PC-9 (cell line): ENCODE measurements around the gene PLAC1. TPM values are rescaled to one million over a fixed set of nuclear protein-coding genes. Genes with fewer than 3 reads are reported as not detected.

Source experiments
- BruUV-seq: library from RNA; stranded (reverse); fragments of 400-500 nt; replicated peaks from 2 replicates; lab custom pipeline; 2021; lab: Mats Ljungman, UMichigan
- CTCF ChIA-PET: fragments of 300-600 bp; sonication (Branson Sonifier 250); formaldehyde crosslinking; loops from one replicate; lab custom pipeline; 2022; ENCODE audit warnings: antibody characterized with exemption; lab: Charles Lee
- POLR2A ChIA-PET: fragments of 300-600 bp; sonication (Branson Sonifier 250); formaldehyde crosslinking; loops from one replicate; lab custom pipeline; 2022; ENCODE audit warnings: antibody characterized with exemption; ENCODE audit not compliant: unreplicated experiment; lab: Charles Lee
- DNase-seq, 2 experiments: peaks; one replicate each; pipeline versions ENCODE4 v3.0.0 to v3.0.0-alpha.2; 2015 to 2022; ENCODE audit warnings: mixed read lengths in 1 of 2
- H2AFZ ChIP-seq: fragments of 200-600 bp; sonication (generic); 2 replicates; pipeline ENCODE4 v1.8.1; 2017; ENCODE audit warnings: antibody characterized with exemption
- H3F3A ChIP-seq: fragments of 200-600 bp; sonication (generic); 2 replicates; pipeline ENCODE4 v1.8.1; 2017; ENCODE audit warnings: antibody characterized with exemption, mild to moderate bottlenecking, low read depth; ENCODE audit not compliant: insufficient read depth
- H3K27ac ChIP-seq: fragments of 200-600 bp; sonication (generic); 2 replicates; pipeline ENCODE4 v1.6.1; 2016; ENCODE audit warnings: mixed run types
- H3K27me3 ChIP-seq: fragments of 200-600 bp; sonication (generic); 2 replicates; pipeline ENCODE4 v1.6.1; 2016; ENCODE audit warnings: low read depth, mixed run types; ENCODE audit not compliant: insufficient read depth
- H3K36me3 ChIP-seq: fragments of 200-600 bp; sonication (generic); 2 replicates; pipeline ENCODE4 v1.6.1; 2016; ENCODE audit warnings: low read depth, mixed run types
- H3K4me1 ChIP-seq: fragments of 200-600 bp; sonication (generic); replicated peaks from 2 replicates; pipeline ENCODE4 v1.6.1; 2016; ENCODE audit warnings: mixed run types; ENCODE audit not compliant: insufficient read depth
- H3K4me2 ChIP-seq: fragments of 200-600 bp; sonication (generic); 2 replicates; pipeline ENCODE4 v1.6.1; 2017; ENCODE audit warnings: mixed run types
- H3K4me3 ChIP-seq: fragments of 200-600 bp; sonication (generic); 2 replicates; pipeline ENCODE4 v1.6.1; 2016; ENCODE audit warnings: mixed run types
- H3K79me2 ChIP-seq: fragments of 200-600 bp; sonication (generic); 2 replicates; pipeline ENCODE4 v1.6.1; 2017; ENCODE audit warnings: low read depth, mixed run types
- H3K9me2 ChIP-seq: fragments of 200-600 bp; sonication (generic); 2 replicates; pipeline ENCODE4 v1.8.1; 2017; ENCODE audit warnings: mild to moderate bottlenecking; ENCODE audit not compliant: insufficient read depth
- H3K9me3 ChIP-seq: fragments of 200-600 bp; sonication (generic); 2 replicates; pipeline ENCODE4 v1.8.1; 2016; ENCODE audit warnings: low read depth; ENCODE audit not compliant: insufficient read depth
- H4K20me1 ChIP-seq: fragments of 200-600 bp; sonication (generic); 2 replicates; pipeline ENCODE4 v1.8.1; 2017; ENCODE audit not compliant: insufficient read depth
- CTCF ChIP-seq: fragments of 200-600 bp; sonication (generic); conservative IDR thresholded peaks from 2 replicates; pipeline ENCODE4 v1.6.1; 2017; ENCODE audit warnings: mixed run types, antibody characterized with exemption, mild to moderate bottlenecking, moderate library complexity
- EZH2 ChIP-seq: fragments of 200-600 bp; sonication (generic); IDR thresholded peaks from 2 replicates; pipeline ENCODE4 v1.8.0; 2017; ENCODE audit warnings: antibody characterized with exemption, low read depth
- intact Hi-C: fragments of 100-400 bp; cut with micrococcal nuclease; formaldehyde crosslinking; loops from one replicate; pipeline ENCODE4 v1.10.0; 2022; ENCODE audit not compliant: unreplicated experiment
- total RNA-seq: library from RNA; stranded (reverse); gene quantifications from 2 replicates; pipeline ENCODE4 v1.2.3, GENCODE V29; 2021

The PLAC1 gene
- total RNA-seq, 1 experiment from 2014 or later = 2.1 TPM

DNA sequence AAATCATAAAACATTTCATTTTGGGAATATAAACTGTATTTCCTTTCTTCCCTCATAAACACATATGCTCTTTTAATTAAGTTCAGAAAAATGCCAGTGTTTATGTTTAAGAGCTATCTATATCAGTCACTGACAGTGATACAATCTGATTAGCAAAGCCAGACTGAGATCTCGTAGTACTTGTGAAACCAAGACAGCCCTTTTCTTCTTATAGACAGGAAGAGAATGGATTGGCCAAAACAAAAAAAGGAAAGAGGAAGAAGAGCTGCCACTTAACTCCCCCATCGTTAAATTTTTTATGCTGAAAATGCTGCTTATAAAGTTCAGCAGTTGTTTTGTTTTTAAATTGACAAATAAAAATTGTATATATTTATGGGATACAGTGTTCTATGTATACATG, 87.4 kb downstream of the PLAC1 start:
- Histone ChIP-seq H3F3A (peaks cover 36% of the 10 kb centered on the region), H3K27ac (no peak overlapping the region), H3K9me3 (no peaks in the 10 kb centered on the region), H3K27me3 (no peaks in the 10 kb centered on the region), H2AFZ (no peak overlapping the region), H4K20me1 (no peaks in the 10 kb centered on the region), H3K4me3 (no peak overlapping the region), H3K4me1 (peaks cover 60% of the 10 kb centered on the region), H3K4me2 (no peak overlapping the region), H3K36me3 (no peaks in the 10 kb centered on the region), H3K9me2 (no peaks in the 10 kb centered on the region; the same call in 1 of the 2 replicates), H3K79me2 (no peaks in the 10 kb centered on the region)
- no peak for DNase-seq
- CTCF ChIA-PET = interaction anchor here (0.6 kb wide), 1 partner anchor 183 kb away, joined by 10 read pairs; no protein-coding TSS in a partner anchor
- POLR2A ChIA-PET = interaction anchor here (0.5 to 0.6 kb wide), 4 partner anchors 13 to 100 kb away, joined by 3 to 8 read pairs (median 5); no protein-coding TSS in a partner anchor
- intact Hi-C loops = no loop called here
- BruUV-seq = no TSS peak
- TF ChIP-seq CTCF = no peak
- no peak for TF ChIP-seq EZH2

GRCh38 chrX:134570509-134570846, 87.8 kb downstream of the PLAC1 start:
- BruUV-seq = no TSS peak
- Histone ChIP-seq H3K27ac (no peak overlapping the region), H3K9me2 (no peaks in the 10 kb centered on the region; the same call in 1 of the 2 replicates), H3K4me1 (peaks cover 60% of the 10 kb centered on the region), H3K9me3 (no peaks in the 10 kb centered on the region), H3K27me3 (no peaks in the 10 kb centered on the region), H3K4me2 (no peak overlapping the region), H2AFZ (no peak overlapping the region), H3K79me2 (no peaks in the 10 kb centered on the region), H3K4me3 (no peak overlapping the region), H4K20me1 (no peaks in the 10 kb centered on the region), H3F3A (peaks cover 36% of the 10 kb centered on the region), H3K36me3 (no peaks in the 10 kb centered on the region)
- intact Hi-C loops = no loop called here
- no peak for TF ChIP-seq CTCF
- DNase-seq = no peak
- ChIA-PET CTCF (no interaction called here), POLR2A (interaction anchor here (0.5 to 0.6 kb wide), 3 partner anchors 13 to 100 kb away, joined by 3 to 6 read pairs (median 4); no protein-coding TSS in a partner anchor)

DNA sequence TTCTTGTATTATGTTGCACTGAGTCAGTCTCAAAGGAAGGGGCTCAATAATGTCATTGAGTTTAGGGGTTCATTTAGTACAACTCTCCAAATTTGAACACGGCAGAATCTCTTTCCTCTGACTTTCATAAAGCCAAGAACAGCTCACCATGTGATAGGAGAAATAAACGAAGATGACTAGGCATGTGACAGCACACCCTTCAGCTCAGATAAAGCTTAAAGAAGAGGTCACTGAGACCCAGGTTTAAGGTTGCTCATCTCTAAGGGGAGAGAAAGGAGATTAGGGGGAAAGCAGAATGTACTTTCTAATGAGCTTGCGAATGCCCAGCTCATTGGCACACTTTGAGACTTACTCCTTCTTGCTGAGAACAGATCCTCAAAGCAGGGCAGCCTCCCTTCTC, 89.0 kb downstream of the PLAC1 start:
- Histone ChIP-seq H3K79me2 (no peaks in the 10 kb centered on the region), H3K9me3 (no peaks in the 10 kb centered on the region), H3K4me3 (no peak overlapping the region), H3K9me2 (no peaks in the 10 kb centered on the region; the same call in 1 of the 2 replicates), H3K36me3 (no peaks in the 10 kb centered on the region), H3K4me1 (peaks cover 51% of the 10 kb centered on the region), H3K4me2 (no peak overlapping the region), H4K20me1 (no peaks in the 10 kb centered on the region), H3F3A (peaks cover 26% of the 10 kb centered on the region), H2AFZ (no peak overlapping the region), H3K27me3 (no peaks in the 10 kb centered on the region), H3K27ac (no peak overlapping the region)
- intact Hi-C loops = no loop called here
- CTCF ChIA-PET = no interaction called here
- POLR2A ChIA-PET = interaction anchor here (0.5 kb wide), 1 partner anchor 9 kb away, joined by 3 read pairs; no protein-coding TSS in a partner anchor
- BruUV-seq = no TSS peak
- no peak for TF ChIP-seq CTCF
- no peak for TF ChIP-seq EZH2
- DNase-seq = no peak
